Fibroblast of upper back skin (primary cell): ENCODE data around the gene GOLGA8B.
"Not testable (repeated sequence)": the region's sequence is repeated elsewhere in the genome, so short reads cannot be mapped to it uniquely, and the experiment has no call there.

Experiments used
- DNase-seq: peaks from one replicate; pipeline ENCODE4 v3.0.0-alpha.2; 2013

Gene GOLGA8B, protein sequence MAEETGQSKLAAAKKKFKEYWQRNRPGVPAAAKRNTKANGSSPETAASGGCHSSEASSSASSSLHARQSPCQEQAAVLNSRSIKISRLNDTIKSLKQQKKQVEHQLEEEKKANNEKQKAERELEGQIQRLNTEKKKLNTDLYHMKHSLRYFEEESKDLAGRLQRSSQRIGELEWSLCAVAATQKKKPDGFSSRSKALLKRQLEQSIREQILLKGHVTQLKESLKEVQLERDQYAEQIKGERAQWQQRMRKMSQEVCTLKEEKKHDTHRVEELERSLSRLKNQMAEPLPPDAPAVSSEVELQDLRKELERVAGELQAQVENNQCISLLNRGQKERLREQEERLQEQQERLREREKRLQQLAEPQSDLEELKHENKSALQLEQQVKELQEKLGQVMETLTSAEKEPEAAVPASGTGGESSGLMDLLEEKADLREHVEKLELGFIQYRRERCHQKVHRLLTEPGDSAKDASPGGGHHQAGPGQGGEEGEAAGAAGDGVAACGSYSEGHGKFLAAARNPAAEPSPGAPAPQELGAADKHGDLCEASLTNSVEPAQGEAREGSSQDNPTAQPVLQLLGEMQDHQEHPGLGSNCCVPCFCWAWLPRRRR

DNA sequence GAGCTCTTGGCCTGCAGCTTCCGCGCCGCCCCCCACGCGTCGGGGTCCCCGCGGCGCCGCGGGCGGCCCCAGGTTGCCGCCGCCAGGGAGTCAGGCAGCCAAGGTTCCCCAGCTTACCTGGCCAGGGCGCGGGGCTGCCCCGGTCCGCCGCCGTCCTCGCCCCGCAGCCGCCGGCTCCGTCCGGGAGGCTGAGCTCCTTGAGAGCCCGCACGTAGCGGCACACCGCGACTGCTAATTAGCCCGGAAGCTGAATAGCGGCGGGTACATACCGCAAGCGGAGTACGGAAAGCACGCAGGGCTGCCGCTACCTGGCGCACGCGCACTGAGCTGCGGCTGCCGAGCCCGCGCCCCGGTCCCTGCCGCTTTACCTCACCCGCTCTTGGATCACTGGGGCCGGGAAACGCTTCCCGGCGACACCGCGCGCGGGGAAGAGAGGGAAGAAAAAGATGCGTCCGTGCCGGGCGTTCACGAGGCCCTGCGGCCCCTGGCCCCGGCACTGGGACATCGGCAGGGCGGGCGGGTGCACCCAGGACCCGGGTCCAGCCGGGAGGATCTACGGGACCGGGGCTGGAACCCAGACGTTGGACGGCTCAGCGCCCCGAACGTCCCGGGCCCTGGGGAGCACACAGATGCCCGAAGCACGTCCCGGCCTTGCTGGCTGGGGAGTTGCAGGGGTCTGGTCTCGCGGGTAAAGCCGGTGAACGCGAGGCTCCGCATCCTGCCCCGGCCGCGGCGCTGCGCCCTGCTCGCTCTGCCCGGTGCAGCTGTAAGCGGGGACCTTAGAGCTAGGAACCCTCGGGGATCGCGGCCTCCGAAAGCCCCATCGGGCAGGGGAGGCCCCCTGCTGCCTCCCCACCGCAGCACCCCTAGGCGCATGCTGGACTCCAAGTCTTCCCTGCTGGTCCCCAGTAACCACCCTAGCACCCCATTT, at the start of gene GOLGA8B:
Gene GOLGA8B (minus strand): TSS at position 253 of the 931 bp plus-strand sequence. CDS start 47,739 bp downstream, outside the sequence.
- DNase-seq: peak; percentile 36

DNA sequence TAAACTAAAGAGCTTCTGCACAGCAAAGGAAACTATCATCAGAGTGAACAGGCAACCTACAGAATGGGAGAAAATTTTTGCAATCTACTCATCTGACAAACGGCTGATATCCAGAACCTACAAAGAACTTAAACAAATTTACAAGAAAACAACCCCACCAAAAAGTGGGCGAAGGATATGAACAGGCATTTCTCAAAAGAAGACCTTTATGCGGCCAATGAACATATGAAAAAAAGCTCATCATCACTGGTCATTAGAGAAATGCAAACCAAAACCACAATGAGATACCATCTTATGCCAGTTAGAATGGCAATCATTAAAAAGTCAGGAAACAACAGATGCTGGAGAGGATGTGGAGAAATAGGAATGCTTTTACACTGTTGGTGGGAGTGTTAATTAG, 49.7 kb upstream of the GOLGA8B start:
- DNase-seq: not testable (repeated sequence)

DNA sequence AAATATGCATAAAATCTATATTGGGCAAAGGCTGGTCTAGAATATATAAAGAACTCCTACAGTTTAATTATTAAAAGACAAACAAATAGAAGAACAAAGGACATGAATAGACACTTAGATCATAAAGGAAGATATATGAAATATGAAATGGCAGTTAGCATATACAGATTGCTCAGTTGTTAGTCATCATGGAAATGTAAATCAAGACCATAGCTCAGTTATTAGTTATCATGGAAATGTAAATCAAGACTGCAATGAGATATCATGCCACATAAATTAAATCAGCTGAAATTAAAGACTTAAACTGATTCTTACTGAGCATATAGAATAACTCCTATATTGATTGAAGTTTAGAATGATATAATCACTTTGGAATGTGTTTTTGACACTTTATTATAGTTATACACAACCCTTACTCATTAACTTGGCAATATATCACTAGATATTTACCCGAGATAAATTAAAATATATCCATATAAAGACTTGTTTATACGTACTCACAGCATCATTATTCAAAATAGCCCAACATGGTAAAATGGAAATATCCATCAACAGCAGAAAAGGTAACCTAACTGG, 45.2 kb upstream of the GOLGA8B start:
- DNase-seq: peak; percentile 31

DNA sequence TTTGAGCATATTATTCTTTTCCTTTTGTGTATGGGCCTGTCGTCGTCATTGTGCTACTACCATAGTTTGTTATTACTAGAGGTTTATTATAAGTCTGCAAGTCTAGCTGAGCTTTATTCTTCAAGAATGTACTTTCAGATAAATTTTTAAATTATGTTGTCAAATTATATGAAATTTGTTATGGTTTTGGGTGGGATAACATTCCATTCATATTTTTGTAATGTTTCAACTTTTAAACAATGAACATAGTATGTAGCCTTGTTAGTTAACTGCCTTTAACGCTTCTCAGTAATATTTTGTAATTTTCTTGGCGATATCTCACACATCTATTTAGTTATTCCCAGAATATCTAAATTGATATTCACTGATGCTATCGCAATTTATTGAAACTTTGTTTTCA, 41.6 kb upstream of the GOLGA8B start:
- no peak for DNase-seq

DNA sequence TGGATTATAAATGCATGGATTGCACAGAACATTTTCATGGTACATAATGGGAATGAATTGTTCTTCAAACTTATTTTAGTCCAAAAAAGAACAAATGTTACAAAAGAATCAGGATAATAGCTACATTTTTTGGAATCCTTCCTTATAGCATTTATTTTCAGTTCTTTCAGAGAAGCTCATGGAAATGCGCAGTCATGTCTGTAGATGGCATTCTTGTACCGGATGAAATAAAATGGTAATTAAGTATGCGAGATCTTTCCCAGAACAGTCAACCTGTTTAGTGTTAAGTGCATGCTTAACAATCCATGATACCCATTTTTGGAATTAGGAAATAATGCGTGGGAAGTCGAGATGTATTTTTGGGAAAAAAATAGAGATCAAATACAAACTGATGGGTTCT, 38.2 kb upstream of the GOLGA8B start:
- DNase-seq: peak; percentile 27

DNA sequence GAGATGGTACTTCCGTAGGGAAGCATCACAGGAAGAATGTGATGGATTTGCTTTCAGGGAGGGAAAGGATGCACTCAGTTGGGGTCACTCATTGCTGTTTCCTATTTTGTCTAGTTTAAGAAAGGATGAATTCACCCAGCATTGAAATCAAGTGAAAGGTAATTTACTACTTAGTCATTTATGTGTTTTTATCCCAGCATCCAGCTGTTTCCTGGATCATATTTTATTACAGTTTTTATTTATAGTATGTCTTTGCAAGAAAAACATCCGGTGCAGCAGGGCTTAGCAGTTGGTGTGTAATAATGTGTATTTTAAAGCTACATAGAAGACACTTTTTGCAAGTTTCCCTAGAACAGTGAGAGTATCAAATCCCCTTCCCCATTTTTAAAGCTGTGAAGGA, 37.4 kb upstream of the GOLGA8B start:
- no peak for DNase-seq

DNA sequence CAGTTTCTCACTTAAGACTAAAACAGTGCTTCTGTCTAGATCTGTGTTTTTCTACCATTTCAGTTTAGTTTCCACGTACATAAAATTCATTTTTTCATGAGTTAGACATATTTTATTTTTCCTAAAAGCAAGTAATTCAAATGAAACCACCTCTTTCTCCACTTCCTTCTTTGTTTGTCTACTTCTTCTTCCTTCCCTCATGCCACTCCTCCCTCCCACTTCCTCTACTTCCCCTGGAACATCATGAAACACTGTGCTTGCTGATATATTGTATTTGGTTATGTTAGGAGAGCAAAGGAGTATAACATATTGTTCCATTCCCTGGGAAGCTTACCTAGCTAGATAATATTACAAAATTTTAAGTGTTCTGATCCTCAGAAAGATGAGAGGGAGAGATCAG, 36.7 kb upstream of the GOLGA8B start:
- DNase-seq: no peak

DNA sequence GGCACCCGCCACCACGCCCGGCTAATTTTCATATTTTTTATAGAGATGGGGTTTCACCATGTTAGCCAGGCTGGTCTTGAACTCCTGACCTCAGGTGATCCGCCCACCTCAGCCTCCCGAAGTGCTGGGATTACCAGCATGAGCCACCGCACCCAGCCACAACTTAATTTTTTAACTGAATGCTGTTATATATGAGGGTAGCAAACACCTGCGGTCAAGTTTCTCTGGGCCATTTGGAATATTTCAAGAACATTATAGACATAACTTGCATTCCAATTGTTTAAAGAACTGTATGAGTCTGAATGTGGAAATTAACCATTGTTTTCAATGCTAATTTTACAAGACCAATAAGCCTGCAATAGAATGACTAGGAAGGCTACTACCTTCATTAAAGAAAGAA, 35.7 kb upstream of the GOLGA8B start:
- no peak for DNase-seq

DNA sequence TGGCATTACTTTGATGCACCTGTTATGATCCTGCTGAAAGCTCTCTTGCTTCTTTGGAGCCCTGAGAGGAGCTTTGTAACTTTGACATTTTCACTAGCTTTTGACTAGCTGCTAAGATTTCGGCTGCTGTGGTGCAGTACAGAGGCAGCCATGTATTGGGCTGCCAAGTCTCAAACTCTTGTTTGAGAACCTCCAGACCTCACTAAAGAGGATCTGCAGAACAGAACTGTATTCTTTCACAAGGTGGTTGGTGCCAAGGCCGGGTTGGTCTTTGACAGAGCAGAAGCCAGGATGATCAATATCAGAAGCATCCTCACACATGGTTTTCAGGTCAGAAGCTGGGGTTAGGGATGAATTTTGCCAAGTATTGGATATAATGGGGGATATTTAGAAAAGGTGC, 34.6 kb upstream of the GOLGA8B start:
- no peak for DNase-seq

DNA sequence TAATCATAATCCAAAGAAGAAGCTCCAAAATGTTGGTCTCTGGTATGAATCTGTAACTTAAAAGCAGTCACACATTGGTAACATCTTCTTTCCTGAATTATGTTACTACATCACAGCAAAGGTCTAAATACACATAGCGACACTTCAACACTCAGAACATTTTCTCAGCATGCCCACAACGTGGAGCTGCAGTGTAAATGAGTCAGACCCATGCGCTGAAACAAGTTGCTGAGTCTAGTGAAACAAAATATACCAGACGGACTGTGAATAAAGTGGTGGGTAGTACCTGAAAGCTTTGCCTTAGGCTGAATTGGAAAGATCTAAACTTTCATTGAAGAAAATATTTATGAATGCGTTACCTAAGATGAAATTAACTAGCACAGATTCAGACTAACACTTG, 33.2 kb upstream of the GOLGA8B start:
- DNase-seq: peak; percentile 30

DNA sequence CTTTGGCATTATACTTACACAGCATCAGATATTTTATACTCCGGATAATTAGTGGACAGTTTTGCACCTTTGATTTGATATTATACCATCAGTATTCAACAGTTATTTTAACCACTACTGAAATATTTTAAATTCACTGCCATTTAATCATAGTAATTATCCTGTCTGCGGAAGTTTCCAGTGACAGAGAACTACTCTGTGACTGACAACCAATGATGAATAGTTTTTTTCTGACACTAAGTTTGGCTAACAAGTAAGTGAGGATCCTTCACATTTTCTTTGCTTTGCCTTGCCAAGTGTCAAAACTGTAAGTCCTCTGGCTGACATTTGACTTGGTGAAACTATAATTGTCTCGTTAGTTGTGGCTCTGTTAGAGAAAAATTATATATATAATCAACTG, 30.5 kb upstream of the GOLGA8B start:
- no peak for DNase-seq

DNA sequence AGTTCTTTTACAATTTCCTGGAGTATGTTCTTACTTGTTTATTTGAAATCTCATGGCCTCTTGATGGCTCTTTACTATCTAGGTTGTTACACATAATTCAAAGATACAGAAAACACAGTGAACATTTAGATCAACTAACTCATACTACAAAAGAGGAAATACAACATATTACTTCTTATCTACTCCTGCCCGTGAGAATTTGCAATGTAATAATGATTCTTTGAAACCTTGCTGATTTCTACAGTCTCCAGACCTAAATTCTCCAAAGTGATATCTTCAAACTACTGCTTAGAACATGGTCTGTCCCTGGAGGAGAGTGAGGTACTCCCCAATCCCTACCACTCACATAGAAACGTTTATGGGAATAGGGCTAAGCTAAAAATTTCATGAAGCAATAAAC, 29.9 kb upstream of the GOLGA8B start:
- DNase-seq: no peak

DNA sequence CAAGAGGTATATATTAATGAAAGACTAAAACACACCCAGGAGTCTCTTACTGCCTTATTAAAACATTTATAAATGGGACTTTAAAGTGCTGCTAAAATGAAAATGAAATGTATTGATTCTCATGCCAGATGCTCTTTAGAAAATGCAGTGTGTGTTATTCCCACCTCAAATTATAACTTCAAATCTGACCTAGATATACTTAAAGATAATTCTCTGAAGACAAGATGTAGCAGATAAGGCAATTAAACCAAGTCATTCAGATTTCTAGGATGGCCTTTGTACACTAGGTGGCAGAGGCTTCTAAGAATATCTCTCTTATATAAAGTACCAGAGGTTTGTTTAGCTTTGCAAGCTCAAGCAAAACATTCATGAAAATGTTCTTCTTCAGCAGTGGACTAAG, 26.9 kb upstream of the GOLGA8B start:
- peak; percentile 3 for DNase-seq

DNA sequence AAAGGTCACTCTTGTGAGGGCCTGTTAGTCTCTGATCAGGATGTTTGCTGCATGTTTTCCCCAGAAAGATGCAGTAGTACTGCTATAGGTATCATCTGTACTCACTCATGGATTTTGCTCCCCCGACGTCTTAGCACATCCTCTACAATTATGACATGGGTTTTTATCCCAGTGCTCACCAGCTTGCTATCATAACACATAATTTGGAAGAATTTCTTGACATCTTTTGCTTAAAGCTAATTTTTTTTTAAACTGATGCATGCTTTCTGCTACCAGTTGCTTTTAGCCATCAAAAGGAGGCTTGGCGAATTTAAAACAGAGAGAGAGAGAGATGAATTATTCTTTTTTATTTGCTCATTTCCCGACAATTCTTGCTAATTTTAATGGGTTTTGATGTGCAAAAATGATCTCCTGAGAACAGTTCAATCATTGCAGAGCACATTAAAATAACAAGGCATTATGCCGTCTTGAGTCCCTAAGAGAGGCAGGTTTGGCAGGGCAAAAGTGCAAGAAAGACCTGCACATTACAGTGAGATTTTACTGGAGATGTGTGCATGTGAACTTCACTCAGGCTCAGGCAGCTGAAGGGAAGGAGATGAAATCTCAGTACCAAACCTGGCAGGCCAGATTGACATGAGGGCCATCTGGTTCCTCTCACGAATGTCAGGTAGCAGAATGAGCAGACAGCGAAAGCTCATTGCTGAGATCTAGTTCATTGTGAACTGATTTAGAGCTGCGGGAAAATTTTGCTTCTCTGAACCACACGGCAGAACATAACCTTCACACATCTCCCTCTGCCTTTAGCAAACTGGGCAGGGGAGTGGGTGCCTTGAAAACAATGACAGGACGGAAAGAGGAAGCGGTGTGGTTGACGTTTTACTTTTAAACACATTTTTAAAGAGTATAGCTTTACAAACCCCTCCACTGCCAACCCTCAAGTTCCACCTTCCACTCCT, 25.9 kb upstream of the GOLGA8B start:
- no peak for DNase-seq

DNA sequence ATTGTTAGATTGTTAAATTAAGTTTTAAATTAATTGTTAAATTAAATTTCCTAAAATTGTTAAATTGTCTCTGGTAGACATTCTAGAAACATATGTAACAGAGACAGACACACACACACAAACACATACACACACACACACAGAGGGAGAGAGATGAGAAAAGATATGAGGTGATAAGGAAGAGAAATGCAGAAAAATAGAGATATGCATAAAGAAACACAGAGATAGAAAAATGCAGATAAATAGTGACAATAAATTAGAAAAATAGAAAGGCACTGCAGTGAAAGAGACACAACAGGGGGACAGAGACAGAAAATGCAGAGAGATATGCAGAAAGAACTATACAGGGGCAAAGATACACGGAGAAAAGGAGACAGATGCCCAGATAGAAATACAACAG, 25.1 kb upstream of the GOLGA8B start:
- DNase-seq: no peak

DNA sequence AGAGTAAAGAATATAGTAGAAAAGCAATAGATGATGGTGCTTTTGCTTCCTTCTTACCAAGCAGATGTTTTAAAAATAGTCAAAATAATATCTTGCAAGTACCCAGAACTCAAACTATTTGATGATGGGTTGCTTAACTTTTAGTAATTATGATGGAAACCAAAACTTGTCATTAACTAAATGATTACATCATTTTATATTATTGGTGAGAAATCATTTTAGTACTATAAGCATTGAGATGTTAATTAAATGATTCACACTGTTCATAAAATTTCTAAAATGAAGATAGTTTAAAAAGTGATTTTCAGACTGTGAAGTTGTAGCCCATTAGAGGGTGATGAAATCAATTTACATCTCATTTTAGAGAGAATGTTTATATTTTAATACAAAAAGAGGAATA, 24.4 kb upstream of the GOLGA8B start:
- DNase-seq: no peak

DNA sequence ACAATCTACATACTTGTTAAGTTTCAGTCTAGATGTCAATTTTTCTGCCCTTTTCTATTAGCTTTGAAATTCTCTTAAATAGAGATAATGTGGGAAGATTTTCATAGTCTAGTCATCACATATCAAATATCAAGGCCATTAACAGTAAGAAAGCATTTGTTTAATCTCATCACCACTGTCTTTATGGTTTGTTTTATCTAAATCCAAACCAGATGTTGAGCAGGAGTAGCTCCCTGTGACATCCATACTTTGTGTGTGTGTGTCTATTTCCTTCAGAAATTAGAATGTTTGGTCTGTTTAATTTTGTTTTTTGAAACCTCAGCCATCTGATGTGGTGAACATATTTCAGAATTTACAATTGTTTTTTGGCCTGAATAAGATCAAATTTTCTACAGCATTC, 23.1 kb upstream of the GOLGA8B start:
- no peak for DNase-seq

DNA sequence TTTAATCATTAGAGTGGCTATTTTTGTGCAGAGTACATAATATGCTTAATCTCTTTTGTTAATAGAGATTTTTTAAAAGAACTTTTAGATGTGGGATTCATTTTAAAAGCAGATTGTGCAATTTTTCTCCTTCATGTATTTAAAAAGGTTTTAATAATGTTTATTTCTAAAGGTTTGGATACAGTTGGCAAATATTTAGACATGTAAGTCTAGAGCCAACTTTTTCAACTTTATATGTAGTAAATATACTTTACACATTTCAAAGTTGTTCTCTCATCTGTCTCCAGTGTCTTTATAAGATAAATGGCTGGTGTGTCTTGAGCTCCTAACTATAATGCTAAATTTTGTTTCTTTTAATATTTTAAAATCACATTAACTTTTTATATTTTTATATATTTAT, 22.7 kb upstream of the GOLGA8B start:
- DNase-seq: no peak

DNA sequence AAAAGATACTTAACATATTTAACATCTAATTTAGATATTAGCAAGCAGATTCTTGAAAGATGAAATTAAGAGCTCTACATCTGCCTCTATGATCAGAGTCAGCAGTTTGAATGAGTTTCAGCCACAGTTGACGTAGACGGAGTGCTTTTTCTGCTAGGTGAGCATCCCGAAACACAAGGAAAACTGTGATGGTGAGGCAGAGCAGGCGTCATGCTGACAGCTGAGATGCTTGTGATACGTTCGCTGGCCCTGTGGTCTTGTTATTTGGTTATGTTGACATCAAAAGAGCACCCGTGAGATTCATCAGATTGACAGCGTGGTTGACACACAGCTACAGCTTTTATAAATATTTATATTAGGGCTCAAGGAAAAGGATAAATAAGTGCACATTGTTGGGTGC, 19.6 kb upstream of the GOLGA8B start:
- DNase-seq: no peak

DNA sequence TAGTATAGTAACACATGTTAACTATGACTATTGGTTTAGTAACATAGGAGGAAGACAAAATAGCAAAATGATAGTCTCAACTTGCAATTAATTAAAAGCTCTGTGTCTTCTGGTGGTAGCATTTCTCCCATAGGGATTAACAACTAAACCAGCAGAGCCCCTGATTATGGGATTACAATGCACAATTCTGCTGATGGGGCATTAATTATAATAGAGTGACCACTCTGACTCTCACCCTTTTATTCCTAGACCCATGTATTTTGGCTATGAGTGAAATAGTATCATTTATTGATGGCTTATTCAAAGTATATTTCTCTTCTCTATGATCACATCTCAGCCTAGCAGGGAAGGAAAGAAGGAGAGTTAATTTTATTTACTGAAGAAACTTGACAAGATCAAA, 17.5 kb upstream of the GOLGA8B start:
- no peak for DNase-seq

DNA sequence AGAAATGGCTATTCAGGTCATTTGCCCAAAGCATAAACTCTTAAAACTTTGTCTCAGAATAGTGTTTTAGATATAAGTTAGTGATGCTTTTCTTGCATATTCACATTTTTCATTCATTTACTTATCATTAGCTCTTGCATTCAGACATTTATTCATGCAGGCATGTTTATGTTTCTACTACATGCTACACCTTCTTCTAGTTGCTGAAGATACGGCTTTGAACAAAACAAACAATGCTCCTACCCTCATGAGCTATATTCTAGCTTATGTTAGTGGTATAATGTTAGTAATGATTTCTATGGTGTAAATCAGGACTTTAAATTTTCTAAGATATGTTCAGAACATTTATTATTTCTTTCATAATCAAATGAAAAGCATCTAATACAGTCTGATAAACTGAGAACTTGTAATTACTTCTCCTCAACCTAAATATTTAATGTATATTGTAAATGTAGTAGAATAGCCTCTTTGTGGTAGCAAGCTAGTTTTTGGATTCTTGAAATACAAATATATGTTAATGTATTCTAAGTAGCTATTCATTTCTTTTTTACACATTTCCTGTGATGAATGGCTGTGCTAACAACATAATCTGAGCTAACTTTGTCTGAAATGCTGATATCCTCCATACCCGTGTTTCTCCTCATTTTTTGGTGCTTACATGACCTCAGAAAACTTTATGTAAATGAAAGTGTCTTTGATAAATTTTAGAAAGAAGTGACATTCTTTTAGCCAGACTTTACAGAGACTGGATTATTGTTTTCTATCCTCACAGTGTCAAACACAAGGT, 15.5 kb upstream of the GOLGA8B start:
- DNase-seq: no peak
